ENCODE measurements around the gene CFAP210. TPM values are rescaled to one million over a fixed set of nuclear protein-coding genes. Genes with fewer than 3 reads are reported as not detected.
"Not testable (repeated sequence)": the region's sequence is repeated elsewhere in the genome, so short reads cannot be mapped to it uniquely, and the experiment has no call there.

CFAP210 gene
- total and polyA plus RNA-seq, 3 donors from 2014 or later = 12.6 to 21.8 (median 17.2) TPM

- Histone ChIP-seq H3K9me3 (no peaks in the 10 kb centered on the region), H3K27me3 (no peaks in the 10 kb centered on the region), H3K27ac (no peak overlapping the region), H3K4me3 (no peak overlapping the region), H3K4me1 (no peaks in the 10 kb centered on the region), H3K36me3 (ENCODE audit: low read depth, missing control alignments) (no peaks in the 10 kb centered on the region)
- no peak for DNase-seq
- intact Hi-C loops (cut with DNase I; ENCODE audit: low total_unique reads) = no loop called here
- TF ChIP-seq CTCF (IDR thresholded peaks at IDR 0.05) (no peak), POLR2A (IDR thresholded peaks at IDR 0.05) (no peak)
- WGBS, 2 donors = 49 to 50% methylated on average over 3 of the region's 3 CpGs
Measured at GRCh38 chr2:169619946-169620345, 74.3 kb downstream of the CFAP210 start.

GRCh38 chr2:169615982-169616381 is 78.2 kb downstream of the CFAP210 start:
- H3K9me3 ChIP-seq; H3K4me1 ChIP-seq; H3K36me3 ChIP-seq (ENCODE audit: low read depth, missing control alignments); DNase-seq; H3K4me3 ChIP-seq; H3K27ac ChIP-seq; intact Hi-C loops (cut with DNase I; ENCODE audit: low total_unique reads); H3K27me3 ChIP-seq: not testable (repeated sequence)
- 100% methylated on average over 1 of the region's 1 CpG for WGBS, 2 donors

GRCh38 chr2:169613876-169614275 is 80.3 kb downstream of the CFAP210 start:
- intact Hi-C loops (cut with DNase I; ENCODE audit: low total_unique reads) = no loop called here
- H3K4me3 ChIP-seq = no peak overlapping the region
- no peaks in the 10 kb centered on the region for H3K36me3 ChIP-seq (ENCODE audit: low read depth, missing control alignments)
- TF ChIP-seq CTCF (IDR thresholded peaks at IDR 0.05) = no peak
- TF ChIP-seq POLR2A (IDR thresholded peaks at IDR 0.05) = no peak
- DNase-seq = no peak
- no peaks in the 10 kb centered on the region for H3K27me3 ChIP-seq
- no peak overlapping the region for H3K27ac ChIP-seq
- WGBS, 2 donors = 70 to 87% methylated on average over 2 of the region's 2 CpGs
- H3K4me1 ChIP-seq = no peaks in the 10 kb centered on the region
- no peaks in the 10 kb centered on the region for H3K9me3 ChIP-seq

GRCh38 chr2:169609264-169609663 is 84.9 kb downstream of the CFAP210 start:
- Histone ChIP-seq H3K9me3 (no peaks in the 10 kb centered on the region), H3K4me3 (no peak overlapping the region), H3K36me3 (ENCODE audit: low read depth, missing control alignments) (no peaks in the 10 kb centered on the region), H3K27ac (no peak overlapping the region), H3K4me1 (no peaks in the 10 kb centered on the region), H3K27me3 (no peaks in the 10 kb centered on the region)
- DNase-seq = no peak
- TF ChIP-seq CTCF (IDR thresholded peaks at IDR 0.05) = no peak
- no peak for TF ChIP-seq POLR2A (IDR thresholded peaks at IDR 0.05)
- intact Hi-C loops (cut with DNase I; ENCODE audit: low total_unique reads) = no loop called here
- WGBS, 2 donors = 89 to 96% methylated on average over 2 of the region's 2 CpGs

- Histone ChIP-seq H3K36me3 (ENCODE audit: low read depth, missing control alignments) (no peaks in the 10 kb centered on the region), H3K27me3 (no peaks in the 10 kb centered on the region), H3K9me3 (no peaks in the 10 kb centered on the region), H3K4me3 (no peak overlapping the region), H3K4me1 (no peaks in the 10 kb centered on the region), H3K27ac (no peak overlapping the region)
- intact Hi-C loops (cut with DNase I; ENCODE audit: low total_unique reads) = no loop called here
- TF ChIP-seq POLR2A (IDR thresholded peaks at IDR 0.05) = no peak
- TF ChIP-seq CTCF (IDR thresholded peaks at IDR 0.05) = no peak
- DNase-seq = no peak
Measured at GRCh38 chr2:169599568-169599967, 94.6 kb downstream of the CFAP210 start.
